Kidney (tissue), 14 donors: ENCODE data around the gene ART3. TPM values are rescaled to one million over a fixed set of nuclear protein-coding genes. Genes with fewer than 3 reads are reported as not detected.

ENCODE experiments used
- DNase-seq, 5 donors: peaks; one replicate each; pipeline ENCODE4 v3.0.0-alpha.2; 2013 to 2020
- FAIRE-seq: peaks from 2 replicates; lab custom pipeline; 2012; peaks lifted over from hg19 to GRCh38; lab: Jason Lieb, UNC
- H3K27ac ChIP-seq, 2 donors: one replicate each; pipeline ENCODE4 v1.7.0; 2013; ENCODE audit warnings: low read depth in 2 of 2, low read length in 2 of 2, inconsistent platforms in 1 of 2
- H3K27me3 ChIP-seq: one replicate; pipeline ENCODE4 v1.7.1; 2013; ENCODE audit warnings: low read length, inconsistent platforms; ENCODE audit not compliant: control insufficient read depth, insufficient read depth
- H3K36me3 ChIP-seq, 3 donors: one replicate each; pipeline versions ENCODE4 v1.7.0 to v1.7.1; 2013; ENCODE audit warnings: low read length in 3 of 3, control low read depth in 1 of 3, inconsistent platforms in 1 of 3; ENCODE audit not compliant: insufficient read depth in 3 of 3, control insufficient read depth in 2 of 3
- H3K4me1 ChIP-seq, 3 donors: one replicate each; pipeline versions ENCODE4 v1.7.0 to v1.7.1; 2013; ENCODE audit warnings: low read length in 3 of 3, inconsistent platforms in 1 of 3, low read depth in 1 of 3; ENCODE audit not compliant: control insufficient read depth in 2 of 3, insufficient read depth in 2 of 3
- H3K4me3 ChIP-seq, 3 donors: one replicate each; pipeline versions ENCODE4 v1.7.0 to v1.8.1; 2013; ENCODE audit warnings: low read length in 3 of 3, control low read depth in 1 of 3, inconsistent platforms in 1 of 3
- H3K9ac ChIP-seq, 3 donors: one replicate each; pipeline versions ENCODE4 v1.7.0 to v1.7.1; 2013; ENCODE audit warnings: low read length in 3 of 3, control low read depth in 1 of 3, inconsistent platforms in 1 of 3
- H3K9me3 ChIP-seq, 3 donors: one replicate each; pipeline versions ENCODE4 v1.7.0 to v1.7.1; 2013; ENCODE audit warnings: low read length in 3 of 3, control low read depth in 1 of 3, inconsistent platforms in 1 of 3; ENCODE audit not compliant: control insufficient read depth in 2 of 3, insufficient read depth in 1 of 3
- intact Hi-C: fragments of 100-400 bp; cut with DNase I; formaldehyde crosslinking; loops from one replicate; pipeline ENCODE4 v1.11.1; 2022
- polyA plus RNA-seq: library from polyadenylated mRNA; stranded (reverse); fragments of 350-450 nt; fragmentation: Illumina TruSeq; extraction: RNeasy Lipid Tissue Mini Kit (QIAGEN cat#74804); gene quantifications from one replicate; pipeline ENCODE4 v1.2.3, GENCODE V29; 2014; ENCODE audit warnings: low read depth, low replicate concordance; ENCODE audit not compliant: insufficient read depth
- total RNA-seq: library from RNA; stranded (reverse); fragmentation: NEBNext Ultra II Directional; extraction: Animal tissue kit (Norgen Biotek cat#: 25700); gene quantifications from one replicate; pipeline ENCODE4 v1.2.1, GENCODE V29; 2021
- TF ChIP-seq, protein P1 (sequence below): IDR thresholded peaks from 3 replicates; pipeline ENCODE4 v1.5.1; 2012; ENCODE audit warnings: mild to moderate bottlenecking, moderate library complexity, borderline replicate concordance; ENCODE audit not compliant: insufficient read depth; ENCODE audit errors: extremely low read depth
- donor health status: control.
- donor health status: control.
- donor health status: control.
- donor health status: control.
- donor health status: control.
- donor health status: DM: yes; HTN: yes; CAD: no.
- donor health status: Normal renal cell carcinoma (clear cell type).

Gene ART3
- total and polyA plus RNA-seq, 2 donors from 2014 or later, result not detected

DNA sequence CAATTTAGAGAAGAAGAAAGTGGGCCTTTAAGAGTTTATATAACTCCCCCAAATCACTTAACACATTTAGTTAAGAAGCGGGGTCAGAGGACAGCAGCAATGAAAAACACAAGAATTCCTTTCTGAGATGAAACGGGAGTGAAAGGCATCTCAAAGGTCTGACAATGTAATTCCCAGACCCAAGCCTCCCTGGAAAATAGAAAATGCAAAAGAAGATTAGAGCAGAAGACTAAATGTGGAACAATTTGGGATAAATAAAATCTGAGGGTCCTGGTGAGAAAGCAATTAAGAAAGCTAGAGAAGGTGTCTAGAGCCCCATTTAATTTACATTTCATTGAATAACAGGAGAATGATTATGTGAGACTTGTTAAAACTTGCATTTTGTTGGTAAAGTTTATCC lies 19.1 kb upstream of the ART3 start:
- TF ChIP-seq, protein P1, sequence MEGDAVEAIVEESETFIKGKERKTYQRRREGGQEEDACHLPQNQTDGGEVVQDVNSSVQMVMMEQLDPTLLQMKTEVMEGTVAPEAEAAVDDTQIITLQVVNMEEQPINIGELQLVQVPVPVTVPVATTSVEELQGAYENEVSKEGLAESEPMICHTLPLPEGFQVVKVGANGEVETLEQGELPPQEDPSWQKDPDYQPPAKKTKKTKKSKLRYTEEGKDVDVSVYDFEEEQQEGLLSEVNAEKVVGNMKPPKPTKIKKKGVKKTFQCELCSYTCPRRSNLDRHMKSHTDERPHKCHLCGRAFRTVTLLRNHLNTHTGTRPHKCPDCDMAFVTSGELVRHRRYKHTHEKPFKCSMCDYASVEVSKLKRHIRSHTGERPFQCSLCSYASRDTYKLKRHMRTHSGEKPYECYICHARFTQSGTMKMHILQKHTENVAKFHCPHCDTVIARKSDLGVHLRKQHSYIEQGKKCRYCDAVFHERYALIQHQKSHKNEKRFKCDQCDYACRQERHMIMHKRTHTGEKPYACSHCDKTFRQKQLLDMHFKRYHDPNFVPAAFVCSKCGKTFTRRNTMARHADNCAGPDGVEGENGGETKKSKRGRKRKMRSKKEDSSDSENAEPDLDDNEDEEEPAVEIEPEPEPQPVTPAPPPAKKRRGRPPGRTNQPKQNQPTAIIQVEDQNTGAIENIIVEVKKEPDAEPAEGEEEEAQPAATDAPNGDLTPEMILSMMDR, result no peak
- Histone ChIP-seq H3K4me1 (no peaks in the 10 kb centered on the region), H3K27ac (no peak overlapping the region), H3K9me3 (no peaks in the 10 kb centered on the region), H3K4me3 (no peak overlapping the region), H3K36me3 (no peaks in the 10 kb centered on the region), H3K27me3 (no peaks in the 10 kb centered on the region), H3K9ac (no peak overlapping the region)
- intact Hi-C loops, result no loop called here
- no peak for FAIRE-seq
- no peak for DNase-seq

DNA sequence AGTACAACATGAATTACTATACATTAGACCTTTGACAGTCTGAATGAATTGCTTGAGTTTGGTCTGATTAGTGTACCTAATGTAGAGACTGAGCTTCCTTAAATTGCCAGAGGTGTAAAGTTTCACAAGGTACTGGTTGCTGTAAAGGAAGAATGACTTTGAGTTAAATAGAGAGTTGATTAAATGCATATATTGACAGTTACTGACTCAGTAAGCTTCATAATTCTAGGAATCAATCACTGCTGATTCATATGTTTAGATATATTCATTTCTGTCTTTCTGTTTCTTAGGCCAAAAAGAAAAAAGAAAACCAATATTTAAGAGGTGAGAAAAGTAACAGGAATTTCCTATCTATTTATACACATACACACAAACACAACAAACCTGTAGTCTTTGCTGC lies 16.2 kb upstream of the ART3 start:
- intact Hi-C loops, result no loop called here
- FAIRE-seq (no peak), DNase-seq (no peak)
- Histone ChIP-seq H3K4me1 (no peaks in the 10 kb centered on the region), H3K9ac (no peak overlapping the region), H3K27ac (no peak overlapping the region), H3K9me3 (no peaks in the 10 kb centered on the region), H3K36me3 (no peaks in the 10 kb centered on the region), H3K27me3 (no peaks in the 10 kb centered on the region), H3K4me3 (no peak overlapping the region)
- TF ChIP-seq, protein P1, result no peak

DNA sequence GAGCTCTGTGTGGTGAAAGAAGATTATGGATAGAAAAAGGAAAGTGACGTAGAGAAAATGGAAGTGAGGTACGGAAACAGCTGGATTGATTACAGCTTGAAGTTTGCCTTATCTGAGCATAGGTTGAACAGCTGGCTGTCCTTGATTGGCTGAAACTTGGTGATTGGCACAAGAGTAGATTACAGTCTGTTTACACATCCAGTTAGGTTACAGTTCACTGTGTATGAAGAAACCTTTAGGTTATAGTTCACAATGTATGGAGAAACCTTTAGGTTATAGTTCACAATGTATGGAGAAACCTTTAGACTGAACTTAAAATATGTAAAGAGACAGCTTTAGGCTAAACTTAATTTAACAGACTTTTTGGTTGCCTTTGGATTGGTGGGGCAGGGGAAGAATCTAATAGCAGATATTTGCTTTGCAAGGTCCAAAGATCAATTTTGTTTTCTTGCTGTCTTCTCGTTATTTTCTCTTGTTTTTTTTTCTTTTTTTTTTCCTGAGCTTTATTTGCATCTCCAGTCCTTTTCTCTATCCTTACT lies 15.6 kb upstream of the ART3 start:
- Histone ChIP-seq H3K4me3 (no peak overlapping the region), H3K27me3 (no peaks in the 10 kb centered on the region), H3K9me3 (no peaks in the 10 kb centered on the region), H3K9ac (no peak overlapping the region), H3K36me3 (no peaks in the 10 kb centered on the region), H3K4me1 (no peaks in the 10 kb centered on the region), H3K27ac (no peak overlapping the region)
- TF ChIP-seq, protein P1, result no peak
- DNase-seq (no peak), FAIRE-seq (no peak)
- intact Hi-C loops, result no loop called here

DNA sequence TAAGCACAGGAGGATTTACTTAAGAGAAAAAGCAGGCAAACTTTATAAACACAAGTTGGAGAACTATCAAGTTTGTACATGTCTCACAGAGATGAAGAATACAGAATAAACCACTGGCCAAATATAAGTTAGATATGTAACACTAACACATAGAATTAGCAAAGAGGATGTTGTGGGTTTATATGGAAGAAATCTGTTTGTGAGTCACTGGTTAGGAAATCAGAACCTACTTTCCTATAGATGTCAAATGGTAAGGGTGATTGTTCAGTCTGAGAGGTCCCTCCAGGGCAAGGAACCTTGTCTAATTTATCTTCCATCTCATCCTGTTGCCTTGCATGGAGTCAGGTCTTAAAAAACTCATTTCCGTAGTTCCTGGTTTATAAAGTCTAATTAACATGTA lies 14.8 kb upstream of the ART3 start:
- no peak for DNase-seq
- Histone ChIP-seq H3K4me1 (no peaks in the 10 kb centered on the region), H3K27me3 (no peaks in the 10 kb centered on the region), H3K36me3 (no peaks in the 10 kb centered on the region), H3K4me3 (no peak overlapping the region), H3K27ac (no peak overlapping the region), H3K9me3 (no peaks in the 10 kb centered on the region), H3K9ac (no peak overlapping the region)
- no peak for FAIRE-seq
- intact Hi-C loops, result no loop called here
- TF ChIP-seq, protein P1, result no peak
